H1 (cell line): ENCODE measurements around the gene PHYHD1. TPM values are rescaled to one million over a fixed set of nuclear protein-coding genes. Genes with fewer than 3 reads are reported as not detected.
A peak's percentile ranks its signal among the peaks of the same experiment; 100 is the strongest.

Experiments
- CTCF ChIA-PET: fragments of 300-600 bp; sonication (Branson Sonifier 250); formaldehyde crosslinking; loops from one replicate; lab custom pipeline; 2021; ENCODE audit not compliant: partially characterized antibody; lab: Charles Lee
- POLR2A ChIA-PET: fragments of 300-600 bp; sonication (Branson Sonifier 250); formaldehyde crosslinking; loops from one replicate; lab custom pipeline; 2021; ENCODE audit warnings: inconsistent platforms; ENCODE audit not compliant: partially characterized antibody; lab: Charles Lee
- DNase-seq, 2 experiments: peaks; one replicate each; pipeline versions ENCODE4 v3.0.0 to v3.0.0-alpha.2; 2010 to 2022; ENCODE audit warnings: low spot score in 2 of 2, low read depth in 1 of 2, mixed read lengths in 1 of 2
- FAIRE-seq: peaks from 2 replicates; lab custom pipeline; 2011; peaks lifted over from hg19 to GRCh38; lab: Jason Lieb, UNC
- H2AFZ ChIP-seq: 2 replicates; pipeline ENCODE4 v1.8.1; 2012; ENCODE audit warnings: low read length, inconsistent platforms
- H2AK5ac ChIP-seq: 2 replicates; pipeline ENCODE4 v1.6.1; 2013; ENCODE audit warnings: low read depth, low read length
- H2BK120ac ChIP-seq: replicated peaks from 2 replicates; pipeline ENCODE3; 2013; ENCODE audit warnings: low read depth, low read length, inconsistent platforms
- H2BK12ac ChIP-seq: 2 replicates; pipeline ENCODE4 v1.6.1; 2013; ENCODE audit warnings: low read depth, low read length
- H2BK15ac ChIP-seq: 2 replicates; pipeline ENCODE4 v1.6.1; 2013; ENCODE audit warnings: low read length
- H2BK20ac ChIP-seq: 2 replicates; pipeline ENCODE4 v1.6.1; 2013; ENCODE audit warnings: low read length
- H2BK5ac ChIP-seq: 2 replicates; pipeline ENCODE4 v1.6.1; 2013; ENCODE audit warnings: low read depth, low read length
- H3K14ac ChIP-seq: 2 replicates; pipeline ENCODE4 v1.6.1; 2013; ENCODE audit warnings: inconsistent platforms; ENCODE audit not compliant: insufficient read length
- H3K18ac ChIP-seq: 2 replicates; pipeline ENCODE4 v1.6.1; 2013; ENCODE audit warnings: low read length; ENCODE audit errors: extremely low read depth
- H3K23ac ChIP-seq: 2 replicates; pipeline ENCODE4 v1.6.1; 2013; ENCODE audit warnings: inconsistent platforms; ENCODE audit not compliant: insufficient read length
- H3K23me2 ChIP-seq: 2 replicates; pipeline ENCODE4 v1.6.1; 2013; ENCODE audit warnings: low read depth, low read length
- H3K27ac ChIP-seq: 2 replicates; pipeline ENCODE4 v1.6.1; 2011; ENCODE audit warnings: low read depth, low read length, inconsistent platforms
- H3K27me3 ChIP-seq, 4 experiments: replicated peaks in 1 of 4; 1 replicate in 1 of 4; 2 replicates in 3 of 4; pipeline versions ENCODE4 v1.6.1 to v1.8.1; 2011 to 2013; ENCODE audit warnings: low read length in 3 of 4, mild to moderate bottlenecking in 3 of 4, inconsistent platforms in 2 of 4, mixed read lengths in 2 of 4, moderate library complexity in 1 of 4; ENCODE audit not compliant: control insufficient read depth in 3 of 4, insufficient read depth in 3 of 4; ENCODE audit errors: extremely low read depth in 1 of 4
- H3K36me3 ChIP-seq, 4 experiments: 2 replicates each; pipeline versions ENCODE4 v1.6.1 to v1.8.1; 2011 to 2013; ENCODE audit warnings: mild to moderate bottlenecking in 4 of 4, low read length in 3 of 4, moderate library complexity in 2 of 4, control low read depth in 1 of 4, inconsistent platforms in 1 of 4; ENCODE audit not compliant: insufficient read depth in 4 of 4, control insufficient read depth in 2 of 4
- H3K4ac ChIP-seq: replicated peaks from 2 replicates; pipeline ENCODE3; 2013; ENCODE audit warnings: low read length, low read depth, mixed read lengths, inconsistent platforms; ENCODE audit not compliant: insufficient read length
- H3K4me1 ChIP-seq, 4 experiments: replicated peaks in 1 of 4; 1 replicate in 1 of 4; 2 replicates in 3 of 4; pipeline versions ENCODE4 v1.6.1 to v1.8.1; 2011 to 2013; ENCODE audit warnings: low read length in 3 of 4, inconsistent platforms in 2 of 4, mixed read lengths in 1 of 4; ENCODE audit not compliant: insufficient read depth in 4 of 4, control insufficient read depth in 3 of 4
- H3K4me2 ChIP-seq, 2 experiments: 2 replicates each; pipeline versions ENCODE4 v1.6.1 to v1.8.1; 2011 to 2013; ENCODE audit warnings: low read depth in 2 of 2, low read length in 2 of 2, control low read depth in 1 of 2, inconsistent platforms in 1 of 2, mild to moderate bottlenecking in 1 of 2; ENCODE audit not compliant: insufficient read depth in 1 of 2
- H3K4me3 ChIP-seq, 4 experiments: fragments of 200-600, 300-600 bp in 1 of 4; sonication (generic), shearing (Covaris generic), sonication (Bioruptor Twin) in 1 of 4; 2 replicates each; pipeline versions ENCODE4 v1.5.1 to v1.8.1; 2011 to 2016; ENCODE audit warnings: low read length in 4 of 4, low read depth in 3 of 4, control low read depth in 2 of 4, inconsistent platforms in 2 of 4, mild to moderate bottlenecking in 2 of 4, mixed read lengths in 1 of 4, moderate library complexity in 1 of 4; ENCODE audit not compliant: insufficient read depth in 2 of 4; ENCODE audit errors: extremely low read depth in 1 of 4
- H3K56ac ChIP-seq: replicated peaks from 2 replicates; pipeline ENCODE3; 2013; ENCODE audit warnings: low read depth, mild to moderate bottlenecking, mixed read lengths, low read length, inconsistent platforms; ENCODE audit not compliant: insufficient read length
- H3K79me1 ChIP-seq: 2 replicates; pipeline ENCODE4 v1.6.1; 2013; ENCODE audit warnings: low read depth, low read length, control low read depth
- H3K79me2 ChIP-seq, 2 experiments: 2 replicates each; pipeline versions ENCODE4 v1.6.1 to v1.8.1; 2012 to 2013; ENCODE audit warnings: low read length in 2 of 2, mild to moderate bottlenecking in 2 of 2, inconsistent platforms in 1 of 2; ENCODE audit not compliant: insufficient read depth in 2 of 2, control insufficient read depth in 1 of 2
- H3K9ac ChIP-seq, 4 experiments: replicated peaks in 1 of 4; 1 replicate in 1 of 4; 2 replicates in 3 of 4; pipeline versions ENCODE4 v1.6.1 to v1.8.1; 2011 to 2013; ENCODE audit warnings: low read depth in 3 of 4, low read length in 3 of 4, control low read depth in 2 of 4, mild to moderate bottlenecking in 2 of 4, moderate library complexity in 2 of 4, inconsistent platforms in 1 of 4; ENCODE audit errors: extremely low read depth in 1 of 4
- H3K9me3 ChIP-seq, 2 experiments: 2 replicates each; pipeline versions ENCODE4 v1.6.1 to v1.8.1; 2012 to 2013; ENCODE audit warnings: mild to moderate bottlenecking in 2 of 2, moderate library complexity in 2 of 2, control low read depth in 1 of 2, inconsistent platforms in 1 of 2, low read depth in 1 of 2, low read length in 1 of 2, mixed read lengths in 1 of 2; ENCODE audit not compliant: insufficient read depth in 2 of 2
- H4K20me1 ChIP-seq, 2 experiments: replicated peaks in 1 of 2; 2 replicates each; pipeline versions ENCODE3 to v1.8.1; 2011 to 2013; ENCODE audit warnings: inconsistent platforms in 2 of 2, low read length in 2 of 2, mild to moderate bottlenecking in 1 of 2; ENCODE audit not compliant: insufficient read depth in 2 of 2, control insufficient read depth in 1 of 2
- H4K5ac ChIP-seq: 2 replicates; pipeline ENCODE4 v1.6.1; 2013; ENCODE audit warnings: low read length, low read depth, mixed read lengths, inconsistent platforms; ENCODE audit not compliant: insufficient read length
- H4K8ac ChIP-seq: 2 replicates; pipeline ENCODE4 v1.8.0; 2013; ENCODE audit warnings: mild to moderate bottlenecking, moderate library complexity, low read length, inconsistent platforms; ENCODE audit not compliant: insufficient read depth; ENCODE audit errors: extremely low read depth
- H4K91ac ChIP-seq: replicated peaks from 2 replicates; pipeline ENCODE3; 2013; ENCODE audit warnings: low read length, mixed read lengths, inconsistent platforms; ENCODE audit not compliant: insufficient read length
- CHD1 ChIP-seq: IDR thresholded peaks from 2 replicates; pipeline ENCODE4 v1.6.1; 2012; ENCODE audit warnings: low read depth, low read length, improper control_type of control experiment
- CREB1 ChIP-seq: IDR thresholded peaks from 2 replicates; pipeline ENCODE4 v1.6.1; 2012; ENCODE audit warnings: inconsistent platforms
- KDM4A ChIP-seq: IDR thresholded peaks from one replicate; pipeline ENCODE4 v1.7.1; 2012; ENCODE audit warnings: low read depth, mild to moderate bottlenecking, moderate library complexity, low read length, inconsistent platforms; ENCODE audit not compliant: severe bottlenecking
- MAFK ChIP-seq: IDR thresholded peaks from 2 replicates; pipeline ENCODE4 v1.6.1; 2012; ENCODE audit warnings: low read depth, mild to moderate bottlenecking, improper control_type of control experiment, low read length
- PHF8 ChIP-seq: fragments of 200-600 bp; sonication (generic); conservative IDR thresholded peaks from 2 replicates; pipeline ENCODE4 v1.7.1; 2012; ENCODE audit warnings: low read depth, mild to moderate bottlenecking, inconsistent platforms, low read length, moderate library complexity
- POU5F1 ChIP-seq: IDR thresholded peaks from 2 replicates; pipeline ENCODE4 v1.6.1; 2011; ENCODE audit warnings: low read depth, mild to moderate bottlenecking, low read length, moderate library complexity
- RXRA ChIP-seq: IDR thresholded peaks from 2 replicates; pipeline ENCODE4 v1.6.1; 2011; ENCODE audit warnings: low read depth, mild to moderate bottlenecking, low read length, moderate library complexity; ENCODE audit not compliant: insufficient read depth
- SRF ChIP-seq: IDR thresholded peaks from 2 replicates; pipeline ENCODE4 v1.6.1; 2011; ENCODE audit warnings: mild to moderate bottlenecking, low read depth, low read length, moderate library complexity
- TCF12 ChIP-seq: IDR thresholded peaks from 2 replicates; pipeline ENCODE4 v1.6.1; 2011; ENCODE audit warnings: low read depth, mild to moderate bottlenecking, low read length
- YY1 ChIP-seq: IDR thresholded peaks from 2 replicates; pipeline ENCODE4 v1.6.1; 2011; ENCODE audit warnings: low read depth, mild to moderate bottlenecking, low read length
- WGBS, 2 experiments: shearing (Covaris generic) in 1 of 2; methylation state at CpG; one replicate each; pipeline versions ENCODE4 v1.1.6 to v1.1.7; 2013 to 2015; ENCODE audit warnings: low lambda C conversion rate in 2 of 2, mixed read lengths in 2 of 2, inconsistent platforms in 1 of 2, low coverage in 1 of 2, missing lambda C conversion rate in 1 of 2; ENCODE audit not compliant: insufficient replicate concordance in 2 of 2, insufficient coverage in 1 of 2, insufficient read length in 1 of 2; ENCODE audit errors: extremely low coverage in 1 of 2, missing lambda C conversion rate in 1 of 2; 5-methylcytosine and 5-hydroxymethylcytosine counted together
- polyA plus RNA-seq, 7 experiments: library from polyadenylated mRNA; depleted of rRNA in 3 of 7; stranded (reverse) in 5 of 7; unstranded in 2 of 7; fragments of >200 nt in 5 of 7; fragments of 200-250 nt in 2 of 7; gene quantifications; 1 replicate in 5 of 7; 2 replicates in 1 of 7; 4 replicates in 1 of 7; pipeline versions ENCODE4 v1.2.1 to v1.2.3, GENCODE V29; 2011 to 2013; ENCODE audit warnings: missing spikeins in 2 of 7, mixed read lengths in 2 of 7
- total RNA-seq: library from RNA; stranded (reverse); fragmentation: NEBNext Ultra II Directional; extraction: Animal tissue kit (Norgen Biotek cat#: 25700); gene quantifications from 2 replicates; pipeline ENCODE4 v1.2.1, GENCODE V29; 2021

The PHYHD1 gene
- total and polyA plus RNA-seq, 2 of the 8 experiments (the other 6 are each of a cell fraction or from before 2014, with no cell fraction given) = 14.1 to 25.6 TPM

- Histone ChIP-seq H4K20me1 (peaks cover 1 to 2% of the 10 kb centered on the region in 2 experiments), H2BK12ac (peak overlapping the region; percentile 90), H3K23me2 (peaks cover 2% of the 10 kb centered on the region; the same call in 1 of the 2 replicates), H3K27ac (peak overlapping the region; percentile 68), H3K56ac (peak overlapping the region; percentile 67), H4K8ac (peak overlapping the region; percentile 90; the same call in 1 of the 2 replicates), H3K36me3 (peaks cover 0 to 9% (median 8%) of the 10 kb centered on the region in 4 experiments; a peak in 5 of 8 replicates), H3K4ac (peak overlapping the region; percentile 76), H2BK120ac (no peak overlapping the region), H3K4me3 (peak overlapping the region; percentile 39 to 73 (median 66)), H3K9ac (peak overlapping the region in 3 of 4 experiments; percentile 50 to 65 (median 59); a peak in 5 of 7 replicates), H3K14ac (no peak overlapping the region), H2BK5ac (peak overlapping the region; percentile 88), H3K27me3 (no peaks in the 10 kb centered on the region), H3K23ac (no peak overlapping the region), H3K9me3 (no peaks in the 10 kb centered on the region), H3K18ac (peak overlapping the region; percentile 90), H2BK20ac (0 out of 2 replicates have a peak overlapping the region, but pooled peaks have one; percentile 48), H2AK5ac (no peak overlapping the region), H2AFZ (peak overlapping the region; percentile 62), H3K79me1 (no peaks in the 10 kb centered on the region), H4K5ac (peak overlapping the region; percentile 75), H3K4me1 (peaks cover 0 to 10% (median 4%) of the 10 kb centered on the region in 4 experiments; a peak in 5 of 7 replicates), H3K4me2 (peak overlapping the region; percentile 46 to 70), H4K91ac (no peak overlapping the region), H3K79me2 (no peaks in the 10 kb centered on the region), H2BK15ac (no peak overlapping the region; the same call in 1 of the 2 replicates)
- FAIRE-seq (no peak), DNase-seq (peak; percentile 50 to 82)
- ChIA-PET POLR2A (interaction anchor here (1.1 to 2.9 kb wide), 8 partner anchors 10 to 238 kb away, joined by 3 to 18 read pairs (median 8); partner anchors contain the start of genes KYAT1 and LRRC8A), CTCF (interaction anchor here (1.2 to 9.7 kb wide), 6 partner anchors 11 to 95 kb away, joined by 3 to 139 read pairs (median 9); partner anchors contain the start of genes KYAT1 and LRRC8A)
- WGBS, 2 experiments = 14% methylated on average over 19 of the region's 32 CpGs; no CpG with 5 or more reads in 1 of the 2 experiments
- no peak for TF ChIP-seq TCF12
- no peak for TF ChIP-seq MAFK
- peak; percentile 48; the same call in 1 of the 2 replicates for TF ChIP-seq PHF8
- peak; percentile 20 for TF ChIP-seq KDM4A
- TF ChIP-seq SRF = no peak
- no peak for TF ChIP-seq CHD1
- no peak for TF ChIP-seq CREB1
- TF ChIP-seq YY1 = 0 out of 2 replicates have a peak, but pooled peaks have one; percentile 21
- TF ChIP-seq RXRA = no peak
- TF ChIP-seq POU5F1 = no peak
Measured at GRCh38 chr9:128921881-128922763, 1.3 kb downstream of the PHYHD1 start.
